Measurements from ENCODE around the gene EVL.

Gene EVL

GRCh38 chr14:100132161-100132902 is 67.1 kb downstream of the EVL start:
- no peak for DNase-seq

DNA sequence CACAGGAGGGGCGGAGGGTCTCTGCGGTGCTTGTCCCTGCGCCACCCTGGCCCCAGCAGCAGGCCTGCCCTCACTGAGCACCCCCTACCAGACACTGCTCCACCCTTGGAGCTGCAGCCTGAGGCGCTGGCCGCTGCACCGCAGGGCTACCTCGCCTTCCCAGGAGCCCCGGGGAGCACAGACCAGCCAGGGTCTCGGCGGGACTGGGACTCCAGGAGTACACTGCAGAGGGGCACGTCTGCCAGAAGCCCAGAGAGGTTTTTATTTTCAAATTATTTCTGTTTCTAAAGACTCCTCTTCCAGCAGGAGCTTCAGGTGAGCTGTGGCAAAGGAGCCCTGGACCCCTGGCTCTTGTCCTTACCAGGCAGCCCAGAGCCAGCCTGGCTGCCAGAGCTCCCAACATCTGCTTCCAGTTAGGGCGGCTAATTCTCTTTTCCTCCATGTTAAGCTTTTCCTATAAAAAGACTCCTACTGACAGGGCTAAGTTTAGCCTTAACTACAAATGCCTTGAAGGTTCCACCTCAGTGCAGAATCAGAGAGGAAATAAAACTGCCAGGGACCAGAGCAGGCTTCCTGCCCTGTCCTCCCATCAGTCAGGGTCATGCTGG is 67.8 kb downstream of the EVL start:
- DNase-seq = no peak

DNA sequence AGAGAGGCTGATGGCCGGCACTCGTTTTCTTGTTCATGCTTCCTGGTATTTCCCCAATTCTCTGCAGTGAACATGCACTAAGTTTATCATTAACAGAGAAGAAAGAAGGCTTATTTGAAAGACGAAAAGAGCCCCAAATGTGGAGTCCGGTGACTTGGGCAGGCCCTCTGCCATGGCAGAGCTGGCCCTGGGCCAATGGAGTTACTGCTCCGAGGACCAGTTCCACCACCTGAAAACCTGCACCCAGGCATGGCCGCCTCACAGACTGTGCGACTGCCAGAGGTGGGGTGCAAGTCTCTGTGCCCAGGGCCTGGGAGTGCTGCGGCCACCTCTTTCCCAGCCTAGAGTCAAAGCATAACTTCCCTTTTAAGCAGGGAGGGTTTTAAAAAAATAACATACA is 69.4 kb downstream of the EVL start:
- DNase-seq = no peak

GRCh38 chr14:100135073-100135472 is 69.9 kb downstream of the EVL start:
- DNase-seq = no peak

DNA sequence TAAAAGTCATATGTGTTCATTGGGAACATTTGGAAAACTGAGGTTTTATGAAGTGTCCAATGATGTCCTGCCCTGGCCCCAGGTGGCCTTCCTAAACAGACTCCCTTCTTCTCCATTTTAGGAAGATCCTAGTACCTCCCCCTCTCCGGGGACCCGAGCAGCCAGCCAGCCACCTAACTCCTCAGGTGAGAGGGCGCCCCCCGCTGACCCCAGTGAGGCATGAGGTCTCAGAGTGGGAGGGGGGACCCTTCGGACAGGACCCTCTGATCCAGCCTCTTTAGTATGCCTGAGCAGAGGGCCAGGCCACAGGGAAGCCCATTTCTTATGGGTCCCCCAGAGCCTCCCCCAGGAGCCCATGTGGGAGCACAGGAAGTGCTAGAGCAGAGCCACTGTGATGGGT is 70.6 kb downstream of the EVL start:
- no peak for DNase-seq

DNA sequence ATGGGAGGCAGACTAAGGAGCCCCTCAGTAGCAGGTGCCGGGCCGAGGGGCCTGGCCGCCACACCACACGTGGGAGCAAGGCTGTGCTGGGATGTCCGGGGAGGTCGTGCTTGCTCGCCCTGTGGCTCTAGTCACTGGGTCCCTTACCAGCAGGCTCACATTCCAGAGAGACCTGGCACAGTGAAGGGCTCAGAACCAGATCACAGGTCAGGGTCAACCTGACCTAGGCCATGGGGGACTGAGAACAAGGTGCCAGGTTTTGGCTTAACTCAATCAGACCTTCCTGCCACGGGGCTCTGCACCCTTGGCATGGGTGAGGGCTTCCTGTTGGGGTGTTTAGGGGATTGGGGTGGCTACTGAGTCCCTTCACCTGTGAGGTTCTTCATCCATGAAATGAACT is 72.0 kb downstream of the EVL start:
- DNase-seq = no peak

DNA sequence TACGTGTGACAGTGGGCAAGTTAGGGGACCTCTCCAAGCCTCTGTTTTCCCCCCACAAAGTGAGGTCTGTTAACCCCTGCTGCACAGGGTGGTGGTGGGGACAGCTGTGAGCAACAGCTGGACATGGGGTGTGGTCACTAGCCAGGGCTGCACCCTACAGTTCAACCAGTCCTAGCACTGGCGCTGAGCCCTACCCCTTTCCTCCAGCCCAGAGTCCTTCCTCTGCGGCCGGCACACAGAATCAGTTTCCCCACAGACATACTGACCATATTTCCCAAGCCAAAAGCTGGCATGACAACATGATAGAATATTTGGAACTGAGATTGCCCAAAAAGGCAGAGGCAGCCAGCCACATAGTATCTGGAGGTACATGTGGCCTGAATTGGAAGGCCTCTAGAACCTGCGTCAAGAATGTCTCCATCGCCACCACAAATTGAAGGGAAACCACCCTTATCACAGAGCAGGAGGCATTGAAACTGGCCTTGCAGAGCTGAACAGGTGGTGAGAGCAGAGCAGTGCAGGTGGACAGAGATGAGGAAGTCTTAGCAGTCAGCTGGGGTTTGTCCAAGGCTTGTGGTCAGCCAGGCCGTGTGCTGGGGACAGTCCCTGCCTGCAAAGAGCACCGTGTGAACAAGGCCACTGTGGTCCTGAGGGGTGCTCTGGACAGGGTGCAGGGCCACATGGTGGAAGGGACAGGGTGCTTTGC is 73.0 kb downstream of the EVL start:
- DNase-seq = no peak

DNA sequence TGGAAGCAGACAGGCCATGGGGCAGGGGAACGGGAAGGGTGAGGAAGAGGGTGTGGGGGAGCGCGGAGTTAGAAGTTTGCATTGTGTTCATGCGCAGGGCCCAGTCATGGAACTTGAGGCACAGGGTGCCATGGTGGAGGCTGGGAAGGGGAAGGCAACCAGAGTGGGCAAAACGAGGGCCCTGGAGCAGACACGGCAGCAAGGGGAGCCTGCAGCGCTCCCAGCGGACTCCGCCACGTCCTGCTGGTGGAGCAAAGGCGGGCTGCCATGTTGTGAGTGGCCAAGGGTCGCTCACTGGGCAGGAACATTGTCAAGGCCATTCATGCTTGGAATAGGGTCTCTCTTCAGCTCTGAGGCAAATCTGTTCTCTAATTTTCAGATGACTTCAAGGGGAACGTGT is 73.7 kb downstream of the EVL start:
- no peak for DNase-seq

DNA sequence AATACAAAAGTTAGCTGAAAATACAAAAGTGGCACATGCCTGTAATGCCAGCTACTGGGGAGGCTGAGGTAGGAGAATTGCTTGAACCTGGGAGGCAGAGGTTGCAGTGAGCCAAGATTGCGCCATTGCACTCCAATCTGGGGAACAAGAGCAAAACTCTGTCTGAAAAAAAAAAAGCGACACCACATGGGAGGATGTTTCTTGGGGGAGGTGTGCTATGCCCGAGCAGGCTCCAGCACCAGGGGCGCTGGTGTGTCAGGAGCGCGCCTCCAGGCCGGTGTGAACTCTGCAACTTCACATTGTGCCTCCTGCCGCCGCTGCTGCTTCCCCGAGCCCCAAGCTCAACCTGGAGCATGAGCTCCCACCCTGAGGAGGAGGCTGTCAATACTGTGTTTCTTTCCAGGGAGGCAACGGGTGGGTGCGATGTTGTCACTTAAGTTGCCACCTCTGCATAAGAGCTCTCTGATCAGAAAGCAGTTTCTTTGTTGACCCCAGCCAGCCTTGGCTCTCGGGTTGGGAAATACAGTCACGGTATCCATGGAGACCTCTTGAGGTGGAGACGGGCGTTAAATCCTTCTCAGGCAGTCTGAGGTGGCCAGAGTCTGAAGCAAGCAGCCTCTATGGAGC is 75.3 kb downstream of the EVL start:
- peak; percentile 11 for DNase-seq

DNA sequence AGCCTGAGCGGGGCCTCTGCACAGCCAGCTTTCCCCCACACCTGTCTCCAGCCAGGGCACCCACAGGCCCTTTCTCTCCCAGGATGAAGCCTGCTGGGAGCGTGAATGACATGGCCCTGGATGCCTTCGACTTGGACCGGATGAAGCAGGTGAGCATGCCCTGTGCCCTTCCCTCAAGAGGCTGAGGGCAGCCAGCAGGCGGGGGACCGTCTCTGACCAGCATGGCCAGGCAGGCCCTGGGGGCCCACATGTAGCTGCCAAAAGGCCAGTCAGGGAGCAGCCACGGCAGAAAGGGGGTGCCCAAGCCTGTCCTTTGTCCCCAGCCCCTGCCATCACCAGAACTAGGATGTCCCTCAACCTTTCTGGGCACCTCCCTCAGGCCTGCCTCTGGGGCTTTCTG is 75.9 kb downstream of the EVL start:
- no peak for DNase-seq

DNA sequence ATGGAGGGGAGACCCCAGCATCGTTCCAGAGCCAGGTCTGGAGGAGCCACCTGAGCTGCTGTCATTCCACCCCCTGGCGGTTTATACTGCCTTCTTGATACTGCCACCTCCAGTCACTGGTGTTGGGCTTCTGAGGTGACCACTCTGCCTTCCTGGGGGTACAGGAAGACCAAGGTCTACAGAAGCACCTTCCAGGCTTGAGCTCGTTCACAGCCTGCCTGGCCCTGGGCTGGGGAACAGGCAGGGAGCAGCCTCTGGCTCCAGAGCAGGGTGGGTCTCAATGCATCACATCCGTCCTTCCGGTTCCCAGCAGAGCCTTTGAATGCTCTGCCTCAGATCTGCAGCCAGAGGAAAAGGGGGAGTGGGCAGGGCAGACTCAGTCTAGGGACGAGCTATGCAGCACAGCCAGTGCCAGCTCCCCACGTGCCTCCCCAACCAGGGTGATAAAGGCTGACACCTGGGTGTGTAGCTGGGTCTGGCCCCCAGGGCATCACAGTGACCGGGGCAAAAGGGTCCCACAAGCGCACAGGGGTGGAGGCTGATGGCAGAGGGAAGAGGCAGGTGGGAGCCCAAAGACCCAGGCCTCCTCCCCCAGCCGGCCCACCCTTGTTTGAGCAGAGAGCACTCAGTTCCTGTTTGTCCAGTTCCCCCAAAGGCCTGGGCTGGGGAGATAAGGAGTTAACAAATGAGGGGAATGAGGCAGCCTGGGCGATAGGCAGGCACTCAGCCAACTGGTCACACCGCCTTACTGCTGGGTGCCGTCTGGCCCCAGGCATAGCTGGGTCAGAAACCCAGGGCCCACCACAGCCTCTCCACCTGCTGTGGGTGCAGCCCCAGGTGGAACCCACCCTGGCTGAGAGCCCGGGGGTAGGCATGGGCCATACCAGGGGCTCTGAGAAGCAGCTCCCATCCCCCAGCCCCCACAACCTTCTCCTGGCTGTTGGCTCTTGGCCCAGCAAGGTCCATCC is 77.1 kb downstream of the EVL start:
- no peak for DNase-seq

DNA sequence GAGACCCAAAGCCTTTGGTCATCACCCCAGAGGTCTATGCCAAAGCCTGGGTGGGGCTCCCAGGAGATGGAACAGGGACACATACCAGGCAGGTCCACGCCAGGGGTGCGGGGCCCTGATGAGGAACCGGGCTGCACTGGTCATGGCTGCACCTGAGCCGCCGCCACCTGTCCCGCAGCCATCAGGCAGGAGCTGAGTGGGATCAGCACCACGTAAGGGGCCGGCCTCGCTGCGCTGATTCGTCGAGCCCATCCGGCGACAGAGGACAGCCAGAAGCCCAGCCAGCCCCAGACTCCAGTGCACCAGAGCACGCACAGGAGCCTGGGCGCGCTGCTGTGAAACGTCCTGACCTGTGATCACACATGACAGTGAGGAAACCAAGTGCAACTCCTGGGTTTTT is 78.3 kb downstream of the EVL start:
- DNase-seq = no peak

DNA sequence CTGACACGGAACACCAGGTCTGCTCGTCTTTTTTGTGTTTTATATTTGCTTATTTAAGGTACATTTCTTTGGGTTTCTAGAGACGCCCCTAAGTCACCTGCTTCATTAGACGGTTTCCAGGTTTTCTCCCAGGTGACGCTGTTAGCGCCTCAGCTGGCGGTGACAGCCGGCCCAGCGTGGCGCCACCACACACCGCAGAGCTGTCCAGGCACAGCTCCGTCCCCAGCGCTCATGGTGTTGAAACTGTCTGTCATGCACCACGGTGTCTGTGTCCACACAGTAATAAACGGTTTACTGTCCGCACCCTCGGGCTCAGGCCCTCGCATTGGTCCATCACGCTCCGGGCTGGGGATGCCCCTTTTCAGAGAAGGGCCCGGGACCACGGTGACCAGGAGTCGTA is 78.7 kb downstream of the EVL start:
- no peak for DNase-seq

DNA sequence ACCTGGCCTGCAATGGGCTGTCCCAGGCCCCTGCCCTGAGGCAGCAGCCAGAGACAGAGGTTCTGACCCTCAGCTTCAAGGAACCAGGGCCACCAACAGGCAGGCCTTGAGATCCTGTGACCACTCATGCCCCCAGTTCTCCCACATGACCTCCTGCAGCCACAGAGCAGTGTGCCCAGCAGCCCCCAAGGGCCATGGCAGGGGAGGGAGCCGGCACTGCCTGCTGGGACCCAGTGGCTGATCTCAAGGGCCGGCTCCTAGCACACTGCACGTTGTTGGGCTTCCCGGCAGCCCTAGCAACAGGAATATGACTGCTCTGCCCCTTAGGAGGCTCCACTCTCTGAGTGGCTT is 79.4 kb downstream of the EVL start:
- DNase-seq = no peak

GRCh38 chr14:100144996-100145646 is 79.9 kb downstream of the EVL start:
- no peak for DNase-seq

DNA sequence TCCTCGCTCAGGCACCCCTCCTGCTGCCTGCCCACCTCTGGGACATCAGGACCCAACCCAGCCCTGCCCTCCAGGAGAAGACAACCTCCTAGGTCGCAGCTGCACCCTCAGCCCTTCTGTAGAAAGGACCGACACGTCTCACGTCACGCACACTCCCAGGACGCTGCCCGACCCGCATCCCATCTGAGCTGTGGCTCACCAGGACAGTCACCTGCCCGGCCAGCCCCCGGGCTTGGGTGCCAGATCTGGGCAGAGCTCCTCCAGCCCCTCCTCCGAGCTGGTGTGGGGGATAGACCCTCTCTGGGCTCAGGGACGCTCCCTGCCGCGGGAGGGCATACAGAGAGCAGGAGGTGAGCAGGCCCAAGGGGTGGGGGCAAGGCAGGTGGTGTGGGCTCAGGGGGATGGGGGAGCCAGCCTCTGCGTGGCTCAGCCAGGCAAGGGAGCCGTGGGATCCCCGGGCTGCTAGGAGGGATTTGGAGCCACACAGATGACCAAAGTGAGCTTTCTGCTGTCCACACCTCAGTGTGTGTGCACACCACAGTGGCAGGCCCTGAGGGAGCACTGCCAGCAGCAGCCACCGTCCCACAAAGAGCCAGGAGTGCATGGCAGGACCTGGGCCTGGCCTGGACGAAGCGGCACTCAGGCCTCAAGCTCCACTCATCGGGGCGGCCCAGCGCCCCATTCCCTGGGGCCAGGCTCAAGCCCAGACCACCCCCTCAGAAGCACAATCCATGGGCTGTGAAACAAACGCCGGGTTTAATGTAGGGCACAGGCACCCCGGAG is 80.7 kb downstream of the EVL start:
- DNase-seq = no peak

DNA sequence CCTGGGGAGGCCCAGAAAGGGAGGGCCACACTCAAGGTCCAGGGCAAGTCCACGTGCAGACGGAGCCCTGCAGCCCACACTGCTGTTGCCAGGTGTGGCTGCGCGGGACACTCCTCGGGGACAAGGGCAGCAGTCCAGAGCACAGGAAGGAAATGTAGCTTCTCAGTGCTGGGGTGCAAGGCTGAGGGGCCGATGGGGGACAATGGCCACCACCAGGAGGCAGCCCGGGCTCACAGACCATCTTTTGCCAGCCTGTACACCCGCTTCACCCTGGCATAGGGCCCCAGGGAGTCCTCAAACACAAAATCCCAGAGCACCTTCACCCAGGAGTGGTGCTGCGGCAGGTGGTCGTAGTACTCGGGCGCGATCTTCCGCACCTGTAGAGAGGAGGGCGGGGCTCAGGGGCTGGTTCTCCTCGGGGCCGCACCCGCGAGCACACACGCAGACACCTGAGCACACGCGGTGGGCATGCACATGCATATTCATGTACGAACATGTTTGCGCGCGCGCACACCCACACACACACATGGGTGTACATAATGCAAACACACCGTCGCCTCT is 81.4 kb downstream of the EVL start:
- DNase-seq = no peak

GRCh38 chr14:100147181-100147631 is 82.0 kb downstream of the EVL start:
- no peak for DNase-seq

DNA sequence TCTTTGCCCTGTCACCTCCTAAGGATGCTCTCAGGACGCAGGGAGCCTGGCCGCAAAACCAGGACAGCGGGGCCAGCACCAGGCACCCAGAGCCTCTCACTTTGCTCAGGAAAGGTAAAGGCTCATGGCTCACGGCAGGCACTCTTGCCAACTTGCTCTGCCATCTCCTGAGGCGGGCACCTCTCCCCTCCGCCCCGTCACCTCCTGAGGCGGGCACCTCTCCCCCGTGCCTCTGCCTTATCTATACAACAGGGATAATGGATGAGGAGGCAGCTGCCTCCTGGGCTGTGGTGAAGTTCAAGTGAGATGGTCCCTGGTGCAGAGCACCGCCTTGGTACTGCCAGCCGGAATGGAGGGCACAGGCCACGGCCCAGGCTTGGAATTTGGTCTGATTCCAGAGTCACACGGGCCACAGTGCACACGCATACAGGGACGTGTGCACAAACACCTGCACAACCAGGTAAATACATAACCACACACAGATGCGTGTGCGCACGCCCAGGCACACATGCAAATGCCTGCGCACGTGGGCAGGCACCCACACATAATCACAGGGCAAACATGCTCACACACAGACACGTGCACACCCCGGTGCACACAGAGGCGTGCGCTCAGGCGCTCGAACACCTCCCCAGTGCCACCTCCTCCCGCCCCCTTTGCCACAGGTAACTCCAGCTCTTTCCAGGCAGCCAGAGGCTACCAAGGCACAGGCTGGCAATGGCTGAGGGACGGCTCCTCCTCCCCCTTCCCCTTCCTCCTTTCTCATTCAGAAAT is 82.7 kb downstream of the EVL start:
- no peak for DNase-seq
